Right cardiac atrium (tissue), 5 donors: Measurements from ENCODE around the gene KCNQ1. TPM values are rescaled to one million over a fixed set of nuclear protein-coding genes. Genes with fewer than 3 reads are reported as not detected.

Source experiments
- ATAC-seq, 2 donors: fragments of 200-7000 bp; cut with Tn5 transposase; one replicate each; pipeline versions ENCODE4 v1.8.0 to v1.9.1; 2020; ENCODE audit warnings: moderate library complexity in 2 of 2, mild to moderate bottlenecking in 1 of 2
- DNase-seq, 3 donors: peaks; one replicate each; pipeline ENCODE4 v3.0.0-alpha.2; 2020
- H3K27ac ChIP-seq: one replicate; pipeline ENCODE4 v1.5.1; 2013; ENCODE audit warnings: mild to moderate bottlenecking, low read length, control low read depth, moderate library complexity
- H3K27me3 ChIP-seq: one replicate; pipeline ENCODE4 v1.6.1; 2013; ENCODE audit not compliant: control insufficient read depth, insufficient read depth
- H3K4me1 ChIP-seq: one replicate; pipeline ENCODE4 v1.6.1; 2013; ENCODE audit warnings: low read length; ENCODE audit not compliant: control insufficient read depth, insufficient read depth
- H3K4me3 ChIP-seq: one replicate; pipeline ENCODE4 v1.5.1; 2013; ENCODE audit warnings: low read length, control low read depth
- H3K9me3 ChIP-seq: one replicate; pipeline ENCODE4 v1.6.1; 2013; ENCODE audit warnings: low read length; ENCODE audit not compliant: control insufficient read depth
- WGBS: extraction: QIAGEN DNeasy Blood & Tissue Kit; methylation state at CpG from one replicate; pipeline ENCODE4 v1.1.7; 2013; 5-methylcytosine and 5-hydroxymethylcytosine counted together
- intact Hi-C, 4 donors: fragments of 100-400 bp; cut with DNase I; formaldehyde crosslinking; loops; one replicate each; pipeline versions ENCODE4 v1.11.0 to v1.14.0; 2022 to 2023
- polyA plus RNA-seq: library from polyadenylated mRNA; stranded (reverse); fragments of 200-250 nt; gene quantifications from one replicate; pipeline ENCODE4 v1.2.3, GENCODE V29; 2013
- total RNA-seq, 4 donors: library from RNA; stranded (reverse); fragmentation: NEBNext Ultra II Directional; extraction: Animal tissue kit (Norgen Biotek cat#: 25700); gene quantifications; one replicate each; pipeline ENCODE4 v1.2.1, GENCODE V29; 2021
- donor health status: healthy with polysubstance abuse.
- donor health status: DM: no; HTN: yes; CAD: no.
- donor health status: DM: no; HTN: no; CAD: no.
- donor health status: DM: no; HTN: yes; CAD: no; lungs with severe emphysema.
- donor health status: DM: yes; HTN: yes; CAD: no.

KCNQ1 gene
- total and polyA plus RNA-seq, 5 donors, result 36.4 to 46.8 (median 37.7) TPM

DNA sequence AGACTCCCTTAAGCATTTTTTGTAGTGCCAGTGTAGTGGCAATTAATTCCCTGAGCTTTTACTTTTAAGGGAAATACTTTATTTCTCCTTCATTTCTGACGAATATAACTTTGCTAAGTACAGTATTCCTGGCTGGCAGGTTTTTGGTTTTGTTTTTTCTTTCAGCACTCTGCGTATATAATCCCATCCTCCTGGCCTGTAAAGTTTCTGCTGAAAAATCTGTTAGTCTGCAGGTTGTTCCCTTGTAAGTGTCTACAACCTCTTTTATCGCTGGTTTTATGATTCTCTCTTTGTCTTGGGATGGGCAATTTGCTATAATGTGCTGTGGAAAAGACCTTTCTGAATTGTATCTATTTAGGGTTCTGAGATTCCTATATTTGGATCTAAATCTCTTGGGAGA lies 198.9 kb downstream of the KCNQ1 start:
- H3K9me3 ChIP-seq, result peaks cover 6% of the 10 kb centered on the region
- no peaks in the 10 kb centered on the region for H3K4me1 ChIP-seq
- no peak overlapping the region for H3K27ac ChIP-seq
- intact Hi-C loops, result no loop called here
- H3K4me3 ChIP-seq, result no peak overlapping the region
- WGBS, result 92% methylated on average over 3 of the region's 3 CpGs
- ATAC-seq (no peak), DNase-seq (no peak)
- no peaks in the 10 kb centered on the region for H3K27me3 ChIP-seq

DNA sequence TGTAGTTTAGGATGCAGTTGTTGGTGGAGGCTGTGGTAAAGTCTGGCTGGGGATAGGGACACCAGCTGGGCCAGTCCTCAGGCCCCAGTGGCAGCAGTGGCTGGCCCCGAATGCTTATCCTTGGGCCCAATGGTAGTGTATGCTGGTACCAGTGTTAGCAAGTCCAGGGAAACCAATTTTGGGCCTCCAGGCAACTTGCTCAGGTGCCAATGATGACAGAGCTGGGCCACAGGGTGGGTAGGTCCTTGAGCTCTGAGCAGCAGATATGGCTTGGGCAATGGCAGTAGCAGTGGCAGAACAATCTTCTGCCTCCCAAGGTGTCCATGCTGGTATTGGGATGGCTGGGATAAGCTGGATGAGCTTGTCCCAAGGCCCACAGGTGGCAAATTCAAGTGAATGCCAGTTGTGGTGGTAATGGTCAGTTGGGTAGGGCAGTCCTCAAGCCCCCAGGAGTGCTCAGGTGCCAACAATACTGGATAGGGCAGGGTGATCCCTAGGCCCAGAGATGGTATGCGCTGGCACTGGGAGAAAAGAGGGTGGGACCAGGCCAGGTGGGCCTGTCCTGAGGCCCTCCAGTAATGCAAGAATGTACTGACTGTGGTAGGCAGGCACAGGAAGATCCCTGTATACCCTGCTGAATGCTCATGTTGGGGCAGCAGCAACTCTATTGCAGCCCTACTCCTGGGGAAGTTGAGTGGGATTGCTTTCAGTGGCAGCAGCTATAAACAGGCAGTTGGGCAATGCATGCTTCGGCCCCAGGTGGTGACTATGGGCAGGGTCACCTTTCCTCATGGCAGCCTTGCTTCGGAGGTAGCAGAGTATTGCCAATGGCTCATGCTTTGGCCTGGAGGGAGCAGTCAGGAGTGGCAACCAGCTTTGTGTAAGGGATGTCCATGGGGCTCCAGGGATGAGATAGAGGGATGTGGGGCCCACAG lies 200.3 kb downstream of the KCNQ1 start:
- WGBS, result 96% methylated on average over 4 of the region's 4 CpGs
- intact Hi-C loops, result no loop called here
- H3K4me3 ChIP-seq, result no peak overlapping the region
- no peaks in the 10 kb centered on the region for H3K4me1 ChIP-seq
- no peaks in the 10 kb centered on the region for H3K27me3 ChIP-seq
- ATAC-seq, result no peak
- H3K27ac ChIP-seq, result no peak overlapping the region
- H3K9me3 ChIP-seq, result peaks cover 6% of the 10 kb centered on the region
- DNase-seq, result peak in 1 of 3 donors; percentile 16

DNA sequence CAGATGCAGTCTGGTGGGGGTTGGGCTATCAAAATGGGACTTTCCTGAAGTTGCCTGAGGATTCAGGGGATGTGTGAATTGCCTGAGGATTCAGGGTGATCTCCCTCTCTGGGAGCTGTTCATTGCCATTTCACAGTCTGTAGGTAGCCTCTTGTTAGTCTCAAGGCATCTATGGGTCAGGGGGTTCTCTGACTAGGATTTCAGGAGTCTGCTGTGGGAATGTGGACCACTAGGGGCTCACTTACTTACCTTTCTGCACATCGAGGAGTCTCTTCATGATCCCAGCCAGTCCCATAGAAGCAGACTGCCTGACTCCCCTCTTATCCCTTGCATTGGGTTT lies 200.9 kb downstream of the KCNQ1 start:
- intact Hi-C loops, result no loop called here
- ATAC-seq (no peak), DNase-seq (no peak)
- no peak overlapping the region for H3K4me3 ChIP-seq
- WGBS, result 83% methylated on average over 1 of the region's 1 CpG
- H3K27me3 ChIP-seq, result no peaks in the 10 kb centered on the region
- peaks cover 6% of the 10 kb centered on the region for H3K9me3 ChIP-seq
- H3K4me1 ChIP-seq, result no peaks in the 10 kb centered on the region
- H3K27ac ChIP-seq, result no peak overlapping the region

DNA sequence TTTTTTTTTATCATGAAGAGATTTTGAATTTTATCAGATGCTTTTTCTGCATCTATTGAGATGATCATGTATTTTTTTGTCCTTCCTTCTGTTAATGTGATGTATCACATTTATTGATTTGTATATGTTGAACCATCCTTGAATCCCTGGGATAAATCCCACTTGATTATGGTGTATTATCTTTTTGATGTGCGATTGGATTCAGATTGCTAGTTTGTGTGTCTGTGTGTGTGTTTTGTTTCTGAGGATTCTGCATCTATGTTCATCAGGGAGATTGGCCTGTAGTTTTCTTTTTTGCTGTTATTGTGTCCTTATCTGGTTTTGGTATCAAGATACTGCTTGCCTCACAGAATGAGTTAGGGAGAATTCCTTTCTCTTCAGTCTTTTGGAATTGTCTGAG lies 202.4 kb downstream of the KCNQ1 start:
- Histone ChIP-seq H3K4me1 (no peaks in the 10 kb centered on the region), H3K9me3 (peaks cover 6% of the 10 kb centered on the region), H3K27me3 (no peaks in the 10 kb centered on the region), H3K27ac (no peak overlapping the region), H3K4me3 (no peak overlapping the region)
- 83% methylated on average over 1 of the region's 1 CpG for WGBS
- ATAC-seq, result no peak
- intact Hi-C loops, result no loop called here
- no peak for DNase-seq

DNA sequence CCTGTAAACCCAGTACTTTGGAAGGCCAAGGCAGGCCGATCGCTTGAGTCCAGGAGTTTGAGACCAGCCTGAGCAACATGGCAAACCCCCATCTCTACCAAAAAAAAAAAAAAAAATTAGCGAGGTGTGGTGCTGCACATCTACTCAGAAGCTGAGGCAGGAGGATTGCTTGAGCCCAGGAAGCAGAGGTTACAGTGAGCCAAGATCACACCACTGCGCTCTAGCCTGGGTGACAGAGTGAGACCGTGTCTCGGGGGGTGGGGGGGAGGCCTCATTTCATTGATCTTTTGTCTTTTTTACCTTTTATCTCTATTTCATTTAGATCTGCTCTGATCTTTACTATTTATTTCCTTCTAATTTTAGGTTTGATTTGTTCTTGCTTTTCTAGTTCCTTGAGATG lies 203.1 kb downstream of the KCNQ1 start:
- no peak for DNase-seq
- intact Hi-C loops, result no loop called here

DNA sequence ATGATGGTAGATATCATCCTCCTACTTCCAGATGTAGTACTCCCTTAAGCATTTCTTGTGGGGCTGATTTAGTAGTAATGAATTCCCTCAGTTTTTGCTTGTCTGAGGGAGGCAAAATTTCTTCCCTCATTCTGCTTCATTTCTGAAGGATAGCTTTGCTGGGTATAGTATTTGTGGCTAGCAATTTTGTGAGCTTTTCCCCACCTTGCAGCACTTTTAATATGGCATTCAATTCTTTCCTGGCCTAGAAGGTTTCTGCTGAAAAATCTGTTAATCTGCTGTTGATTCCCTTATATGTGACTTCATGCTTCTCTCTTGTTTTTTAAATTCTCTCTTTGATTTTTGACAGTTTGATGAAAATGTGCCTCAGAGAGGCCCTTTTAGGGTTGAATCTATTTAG lies 204.6 kb downstream of the KCNQ1 start:
- ATAC-seq (no peak), DNase-seq (no peak)
- H3K27me3 ChIP-seq, result no peaks in the 10 kb centered on the region
- H3K4me1 ChIP-seq, result no peaks in the 10 kb centered on the region
- no peak overlapping the region for H3K27ac ChIP-seq
- peaks cover 6% of the 10 kb centered on the region for H3K9me3 ChIP-seq
- H3K4me3 ChIP-seq, result no peak overlapping the region
- intact Hi-C loops, result no loop called here

More for the DNA sequence above, 203.1 kb downstream of the KCNQ1 start:
- Histone ChIP-seq H3K27ac (no peak overlapping the region), H3K27me3 (no peaks in the 10 kb centered on the region), H3K4me1 (no peaks in the 10 kb centered on the region), H3K9me3 (peaks cover 6% of the 10 kb centered on the region), H3K4me3 (no peak overlapping the region)
- 98% methylated on average over 6 of the region's 6 CpGs for WGBS
- no peak for ATAC-seq

DNA sequence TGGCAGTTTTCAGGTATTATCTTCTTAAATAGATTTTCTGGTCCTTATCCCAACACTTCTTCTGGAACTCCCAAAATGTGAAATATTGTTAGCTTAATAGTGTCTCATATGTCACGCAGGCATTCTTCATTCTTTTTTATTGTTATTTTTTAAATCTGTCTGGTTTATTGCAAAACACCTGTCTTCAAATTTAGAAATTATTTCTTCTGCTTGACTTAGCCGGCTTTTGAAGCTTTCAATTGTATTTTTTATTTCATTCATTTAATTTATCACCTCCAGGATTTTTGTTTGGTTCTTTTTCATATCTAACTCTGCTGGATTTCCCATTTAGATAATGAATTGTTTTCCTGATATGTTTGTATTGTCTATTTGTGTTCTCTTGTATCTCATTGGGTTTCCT lies 205.0 kb downstream of the KCNQ1 start:
- Histone ChIP-seq H3K27me3 (no peaks in the 10 kb centered on the region), H3K4me3 (no peak overlapping the region), H3K4me1 (no peaks in the 10 kb centered on the region), H3K9me3 (peaks cover 4% of the 10 kb centered on the region), H3K27ac (no peak overlapping the region)
- no peak for ATAC-seq
- no peak for DNase-seq
- intact Hi-C loops, result no loop called here
- 97% methylated on average over 2 of the region's 2 CpGs for WGBS

DNA sequence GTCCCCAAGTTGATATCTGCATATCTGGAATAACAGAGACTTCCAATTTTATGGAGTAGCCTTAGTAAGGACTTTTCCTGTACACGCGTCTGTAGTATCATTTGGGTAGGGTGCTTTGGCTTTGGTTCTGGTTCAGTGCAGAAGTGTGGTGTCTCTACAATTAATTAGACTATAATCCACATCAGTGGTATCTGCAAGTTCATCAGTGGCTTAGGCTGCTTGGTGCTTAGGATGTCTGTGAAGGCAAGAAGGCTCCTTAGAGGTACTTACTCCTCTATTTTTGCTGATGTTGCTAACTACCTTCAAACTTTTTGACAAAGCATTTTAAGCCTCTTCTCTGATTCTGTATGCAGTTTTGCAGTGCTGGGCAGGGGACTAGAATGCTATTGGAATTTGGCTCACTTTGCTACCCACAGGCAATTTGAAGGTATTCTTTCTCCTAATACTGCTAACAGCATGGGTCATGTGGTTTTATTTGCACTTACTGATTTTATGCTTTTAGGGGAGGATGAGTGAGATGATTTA lies 205.6 kb downstream of the KCNQ1 start:
- WGBS, result over 99% methylated on average over 2 of the region's 2 CpGs
- H3K4me3 ChIP-seq, result no peak overlapping the region
- no peaks in the 10 kb centered on the region for H3K4me1 ChIP-seq
- intact Hi-C loops, result no loop called here
- peaks cover 2% of the 10 kb centered on the region for H3K9me3 ChIP-seq
- no peaks in the 10 kb centered on the region for H3K27me3 ChIP-seq
- no peak overlapping the region for H3K27ac ChIP-seq
- DNase-seq (no peak), ATAC-seq (no peak)

DNA sequence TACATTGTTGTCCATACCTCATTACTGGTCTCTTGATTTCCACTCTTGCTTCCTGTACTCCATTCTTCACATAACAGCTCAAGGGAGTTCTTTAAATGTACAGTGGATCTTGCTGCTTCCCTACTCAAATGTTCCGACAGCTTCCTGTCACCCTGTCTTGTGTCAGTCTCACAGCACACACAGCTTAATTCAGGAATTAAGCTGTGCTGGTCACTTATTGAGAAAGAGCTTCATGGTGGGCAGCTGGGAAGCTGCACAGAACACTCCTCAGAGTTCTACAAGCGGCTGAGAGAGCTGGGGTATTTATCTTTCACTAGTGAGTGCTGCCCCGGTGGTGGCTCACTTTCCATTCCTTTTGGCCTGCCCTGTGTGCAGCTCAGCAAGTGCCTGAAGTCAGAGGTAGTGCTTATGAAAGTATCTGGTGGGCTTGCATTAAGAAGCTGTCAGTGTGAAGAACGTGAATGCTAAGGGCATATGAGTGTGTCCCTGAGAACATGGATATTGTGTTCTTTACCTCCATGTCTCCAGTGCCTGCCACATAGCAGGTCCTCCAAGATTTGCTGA lies 206.3 kb downstream of the KCNQ1 start:
- H3K27ac ChIP-seq, result no peak overlapping the region
- no peak overlapping the region for H3K4me3 ChIP-seq
- DNase-seq (no peak), ATAC-seq (no peak)
- H3K27me3 ChIP-seq, result no peaks in the 10 kb centered on the region
- H3K9me3 ChIP-seq, result peaks cover 2% of the 10 kb centered on the region
- intact Hi-C loops, result no loop called here
- H3K4me1 ChIP-seq, result no peaks in the 10 kb centered on the region
- WGBS, result 89% methylated on average over 4 of the region's 4 CpGs

DNA sequence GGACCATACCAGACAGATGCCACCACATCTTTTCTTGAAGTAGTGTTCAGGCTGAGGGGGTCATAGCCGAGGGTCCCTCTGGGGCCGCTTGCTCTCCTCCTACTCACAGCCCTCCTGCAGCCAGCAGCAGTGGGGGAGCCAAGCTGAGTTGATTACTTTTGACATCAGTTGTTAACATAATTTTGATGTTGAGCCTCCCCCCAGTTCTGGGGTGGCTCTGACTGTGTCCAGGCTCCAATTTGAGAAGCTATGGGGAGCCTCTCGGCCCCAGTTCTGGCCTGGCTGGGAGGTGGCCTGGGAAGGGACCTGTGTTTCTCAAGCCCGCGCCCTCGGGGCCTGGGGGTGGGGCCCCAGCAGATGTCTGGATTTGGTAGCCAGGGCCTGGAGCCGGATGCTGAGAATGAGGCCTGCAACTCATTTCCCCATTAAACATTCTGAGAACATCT lies 207.0 kb downstream of the KCNQ1 start:
- peak in 2 of 3 donors; percentile 57 to 58 for DNase-seq
- peak in 1 of 2 donors; percentile 52 for ATAC-seq

DNA sequence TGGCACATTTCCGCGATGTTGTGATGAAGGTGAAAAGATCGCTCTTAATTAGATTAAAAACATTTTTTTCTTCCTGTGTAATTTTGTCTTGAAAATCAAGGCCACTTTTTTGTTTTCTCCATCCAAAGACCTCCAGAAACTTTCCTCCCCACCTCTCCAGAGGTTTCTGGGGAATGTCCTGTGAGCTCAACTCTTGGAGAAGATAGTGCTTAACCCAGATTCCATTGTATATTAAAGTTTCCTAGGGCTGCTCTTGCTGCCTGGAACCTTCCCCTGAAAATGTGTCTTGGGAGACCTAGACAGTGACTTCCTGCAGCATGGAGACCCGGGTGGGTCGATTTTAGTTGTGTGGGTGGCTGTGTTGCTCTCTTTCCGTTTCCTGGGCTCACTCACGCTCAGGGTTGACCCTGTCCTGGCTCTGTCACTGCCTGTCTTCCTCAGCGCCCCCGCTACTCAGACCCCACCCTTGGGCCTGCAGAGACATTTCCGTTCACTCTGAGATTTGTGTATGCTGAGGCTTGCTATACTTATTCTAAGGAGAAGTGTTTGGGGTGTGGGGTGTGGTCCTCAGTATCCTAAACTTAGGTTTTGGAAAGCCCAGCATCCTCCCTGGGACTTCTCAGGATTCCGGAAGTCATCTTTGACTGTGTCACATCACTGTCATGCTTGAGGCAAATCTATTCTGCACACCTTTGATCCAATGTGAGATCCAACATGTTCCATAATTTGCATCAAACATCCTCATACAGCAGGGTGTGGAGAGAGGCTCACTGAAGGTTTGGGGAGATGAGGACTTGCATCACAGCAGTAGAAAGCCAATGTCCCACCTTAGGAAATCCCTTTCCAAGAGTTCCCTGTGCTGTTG lies 207.8 kb downstream of the KCNQ1 start:
- no peak overlapping the region for H3K27ac ChIP-seq
- no peak overlapping the region for H3K4me3 ChIP-seq
- intact Hi-C loops, result no loop called here
- ATAC-seq, result no peak
- no peak for DNase-seq
- no peaks in the 10 kb centered on the region for H3K4me1 ChIP-seq
- WGBS, result 70% methylated on average over 11 of the region's 11 CpGs
- no peaks in the 10 kb centered on the region for H3K27me3 ChIP-seq
- no peaks in the 10 kb centered on the region for H3K9me3 ChIP-seq

More for the DNA sequence above, 207.0 kb downstream of the KCNQ1 start:
- 85% methylated on average over 7 of the region's 7 CpGs for WGBS
- Histone ChIP-seq H3K27ac (no peak overlapping the region), H3K4me1 (no peaks in the 10 kb centered on the region), H3K27me3 (no peaks in the 10 kb centered on the region), H3K9me3 (no peaks in the 10 kb centered on the region), H3K4me3 (no peak overlapping the region)
- intact Hi-C loops, result no loop called here
